Stomach smooth muscle (tissue), 2 donors: ENCODE measurements around the gene KHSRP.
A peak's percentile ranks its signal among the peaks of the same experiment; 100 is the strongest.
"Not testable (repeated sequence)": the region's sequence is repeated elsewhere in the genome, so short reads cannot be mapped to it uniquely, and the experiment has no call there.

Experiments used
- H3K27ac ChIP-seq: one replicate; pipeline ENCODE4 v1.7.0; 2013; ENCODE audit warnings: mild to moderate bottlenecking, low read length, inconsistent platforms
- H3K27me3 ChIP-seq, 2 donors: one replicate each; pipeline ENCODE4 v1.7.0; 2013; ENCODE audit warnings: low read length in 2 of 2; ENCODE audit not compliant: insufficient read depth in 2 of 2, control insufficient read depth in 1 of 2
- H3K36me3 ChIP-seq, 2 donors: one replicate each; pipeline ENCODE4 v1.7.0; 2013; ENCODE audit warnings: low read length in 2 of 2; ENCODE audit not compliant: control insufficient read depth in 2 of 2, insufficient read depth in 2 of 2
- H3K4me1 ChIP-seq: one replicate; pipeline ENCODE4 v1.7.0; 2013; ENCODE audit warnings: low read length; ENCODE audit not compliant: control insufficient read depth, insufficient read depth
- H3K4me3 ChIP-seq, 2 donors: one replicate each; pipeline ENCODE4 v1.7.0; 2013; ENCODE audit warnings: low read length in 2 of 2
- H3K9ac ChIP-seq, 2 donors: one replicate each; pipeline ENCODE4 v1.7.0; 2013; ENCODE audit warnings: low read length in 2 of 2, mild to moderate bottlenecking in 1 of 2
- H3K9me3 ChIP-seq, 2 donors: one replicate each; pipeline ENCODE4 v1.7.0; 2013; ENCODE audit warnings: low read length in 2 of 2; ENCODE audit not compliant: control insufficient read depth in 2 of 2
- donor health status: healthy.
- donor health status: Pancreatic carcinoma.

Gene KHSRP

DNA sequence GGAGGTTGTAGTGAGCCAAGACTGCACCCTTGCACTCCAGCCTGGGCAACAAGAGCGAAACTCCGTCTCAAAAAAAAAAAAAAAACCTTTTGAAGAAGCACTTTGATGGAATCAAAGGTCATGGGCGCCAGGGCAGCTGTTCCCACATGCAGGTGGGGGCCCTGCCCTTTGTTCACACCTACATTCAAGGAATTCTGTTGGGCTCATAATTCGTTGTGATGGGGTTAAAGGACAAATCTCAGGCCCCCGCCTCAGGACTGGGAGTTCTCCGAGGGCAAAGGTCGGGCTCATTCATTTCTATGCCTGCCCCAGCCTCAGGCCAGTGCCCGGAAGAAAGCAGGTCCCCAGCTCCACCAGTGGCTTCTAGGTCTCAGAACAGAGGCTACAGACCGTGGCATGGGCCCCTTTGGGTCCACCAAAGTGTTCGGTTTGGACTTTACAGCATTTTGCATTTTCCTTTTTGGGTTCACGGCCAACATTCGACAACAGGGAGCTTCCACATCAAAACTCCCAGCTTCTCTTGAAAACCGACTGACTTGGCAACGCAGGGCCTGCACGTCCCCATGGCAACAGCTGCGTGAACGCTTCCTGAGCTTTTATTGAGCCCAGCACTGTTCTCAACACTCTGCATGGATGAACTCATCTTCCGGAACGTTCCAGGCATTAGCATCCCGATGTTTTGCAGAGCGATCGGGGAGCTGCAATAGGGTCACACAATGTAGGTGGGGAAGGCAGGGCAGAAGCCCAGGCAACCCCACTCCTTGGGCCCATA is 21.6 kb downstream of the KHSRP start:
- Histone ChIP-seq H3K4me3 (no peak overlapping the region), H3K36me3 (no peaks in the 10 kb centered on the region), H3K27me3 (no peaks in the 10 kb centered on the region), H3K27ac (no peak overlapping the region), H3K9ac (no peak overlapping the region), H3K4me1 (no peaks in the 10 kb centered on the region), H3K9me3 (no peaks in the 10 kb centered on the region)

DNA sequence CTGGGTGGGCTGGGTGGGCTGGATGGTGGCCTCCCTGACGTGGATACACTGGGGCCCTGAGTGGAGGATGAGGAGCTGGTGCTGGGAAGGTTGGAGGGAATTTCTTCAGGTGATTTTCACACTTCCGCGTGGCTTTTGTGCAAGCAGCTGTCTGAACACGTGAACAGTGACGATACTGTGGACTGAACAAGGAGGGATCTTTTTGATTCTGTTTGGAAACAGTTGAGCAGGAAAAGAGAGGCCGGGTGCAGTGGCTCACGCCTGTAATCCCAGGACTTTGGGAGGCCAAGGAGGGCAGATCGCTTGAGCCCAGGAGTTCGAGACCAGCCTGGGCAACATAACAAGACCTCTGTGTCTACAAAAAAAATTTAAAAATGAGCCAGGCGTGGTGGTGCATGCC is 22.6 kb downstream of the KHSRP start:
- H3K27me3 ChIP-seq, result no peaks in the 10 kb centered on the region
- no peak overlapping the region for H3K9ac ChIP-seq
- H3K36me3 ChIP-seq, result no peaks in the 10 kb centered on the region
- H3K9me3 ChIP-seq, result no peaks in the 10 kb centered on the region
- H3K4me1 ChIP-seq, result no peaks in the 10 kb centered on the region
- no peak overlapping the region for H3K27ac ChIP-seq
- H3K4me3 ChIP-seq, result no peak overlapping the region

DNA sequence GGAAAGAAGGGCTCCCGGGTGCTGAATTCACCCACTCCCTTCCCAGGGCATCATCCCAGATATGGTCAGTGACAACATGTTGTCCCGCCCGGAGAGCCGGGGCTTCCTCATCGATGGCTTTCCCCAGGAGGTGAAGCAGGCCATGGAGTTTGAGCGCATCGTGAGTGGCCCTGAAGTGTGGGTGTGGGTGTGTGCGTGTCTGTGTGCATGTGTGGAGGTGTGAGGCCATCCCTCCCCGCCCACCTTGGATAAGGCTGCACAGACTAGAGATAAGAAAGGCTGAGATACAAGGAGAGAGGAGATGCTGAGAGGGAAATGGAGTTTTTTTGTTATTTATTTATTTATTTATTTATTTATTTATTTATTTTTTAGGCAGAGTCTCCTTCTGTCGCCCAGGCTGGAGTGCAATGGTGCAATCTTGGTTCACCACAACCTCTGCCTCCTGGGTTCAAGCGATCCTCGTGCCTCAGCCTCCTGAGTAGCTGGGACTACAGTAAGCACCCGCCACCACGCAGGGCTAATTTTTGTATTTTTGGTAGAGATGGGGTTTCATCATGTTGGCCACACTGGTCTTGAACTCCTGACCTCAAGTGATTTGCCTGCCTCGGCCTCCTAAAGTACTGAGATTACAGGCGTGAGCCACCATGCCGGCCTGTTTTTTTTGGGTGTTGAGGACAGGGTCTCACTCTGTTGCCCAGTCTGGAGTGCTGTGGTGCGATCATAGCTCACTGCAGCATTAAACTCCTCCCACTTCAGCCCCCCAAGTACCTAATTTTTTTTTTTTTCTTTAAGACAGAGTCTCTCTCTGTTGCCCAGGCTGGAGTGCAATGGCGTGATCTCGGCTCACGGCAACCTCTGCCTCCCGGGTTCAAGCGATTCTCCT is 24.3 kb downstream of the KHSRP start:
- H3K4me1 ChIP-seq, H3K27ac ChIP-seq, H3K27me3 ChIP-seq, H3K9ac ChIP-seq, H3K4me3 ChIP-seq, H3K9me3 ChIP-seq, H3K36me3 ChIP-seq: not testable (repeated sequence)

DNA sequence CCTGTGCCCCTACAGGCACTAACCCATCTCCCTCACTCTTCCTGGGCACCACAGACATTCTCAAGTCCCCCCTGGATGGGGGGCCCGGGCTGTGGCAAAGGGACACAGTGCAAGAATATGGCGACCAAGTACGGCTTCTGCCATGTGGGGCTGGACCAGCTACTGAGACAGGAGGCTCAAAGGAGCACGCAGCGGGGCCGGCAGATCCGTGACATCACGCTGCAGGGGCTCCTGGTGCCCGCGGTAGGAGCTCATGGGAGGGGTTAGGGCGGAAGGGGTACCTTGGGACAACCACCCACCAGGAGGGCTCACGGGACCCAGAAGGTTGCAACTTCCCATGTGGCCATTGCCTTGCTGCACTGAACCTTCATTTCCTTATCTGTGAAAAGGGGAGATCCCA is 28.3 kb downstream of the KHSRP start:
- peaks cover 19% of the 10 kb centered on the region for H3K4me1 ChIP-seq
- no peak overlapping the region for H3K9ac ChIP-seq
- H3K4me3 ChIP-seq, result no peak overlapping the region
- H3K36me3 ChIP-seq, result peaks cover 0 to 2% of the 10 kb centered on the region in 2 donors
- no peaks in the 10 kb centered on the region for H3K9me3 ChIP-seq
- no peaks in the 10 kb centered on the region for H3K27me3 ChIP-seq
- H3K27ac ChIP-seq, result no peak overlapping the region

DNA sequence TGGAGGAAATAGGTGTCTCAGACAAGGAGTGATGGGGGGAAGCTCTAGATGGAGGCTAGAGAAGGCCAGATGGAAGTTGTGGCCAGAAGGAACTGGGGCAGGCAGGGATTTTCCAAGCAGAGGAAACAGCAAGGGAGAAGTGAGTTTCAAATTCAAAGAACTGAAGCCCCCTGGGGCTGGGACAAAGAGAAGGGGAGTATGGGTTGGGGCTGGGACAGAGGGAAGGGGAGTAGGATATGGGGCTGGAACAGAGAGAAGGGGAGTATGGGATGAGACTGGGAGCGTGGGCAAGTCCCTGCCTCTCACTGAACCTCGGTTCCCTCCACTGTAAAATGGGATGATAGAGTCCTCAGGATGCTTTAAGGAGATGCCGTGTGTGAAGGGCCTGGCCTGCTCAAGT is 29.8 kb downstream of the KHSRP start:
- Histone ChIP-seq H3K36me3 (peaks cover 0 to 3% of the 10 kb centered on the region in 2 donors), H3K27me3 (no peaks in the 10 kb centered on the region), H3K27ac (no peak overlapping the region), H3K9ac (no peak overlapping the region), H3K4me3 (no peak overlapping the region), H3K9me3 (no peaks in the 10 kb centered on the region), H3K4me1 (peaks cover 19% of the 10 kb centered on the region)

DNA sequence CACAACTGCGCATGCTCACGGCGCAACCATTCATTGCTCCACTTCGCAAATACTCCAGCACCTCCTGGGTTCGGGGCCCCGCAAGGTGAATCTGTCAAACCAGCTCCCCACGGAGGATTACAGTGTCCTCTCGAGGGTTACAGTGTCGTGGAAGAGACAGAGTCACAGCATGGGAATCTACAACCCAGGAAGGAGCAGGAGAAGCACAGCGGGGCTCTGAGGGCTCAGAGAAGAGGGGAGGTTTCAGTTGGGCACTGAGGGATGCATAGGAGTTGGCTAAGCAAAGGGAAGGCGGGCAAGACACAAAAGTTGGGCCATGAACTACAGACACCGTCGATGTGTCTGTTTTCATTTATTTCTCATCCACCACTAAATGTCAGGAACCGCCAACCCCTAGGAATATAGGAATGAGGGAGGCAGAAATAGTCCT is 30.6 kb downstream of the KHSRP start:
- H3K27ac ChIP-seq, result peak overlapping the region; percentile 98
- peak overlapping the region; percentile 94 to 95 for H3K4me3 ChIP-seq
- peak overlapping the region; percentile 95 to 98 for H3K9ac ChIP-seq
- no peaks in the 10 kb centered on the region for H3K9me3 ChIP-seq
- H3K4me1 ChIP-seq, result peaks cover 19% of the 10 kb centered on the region
- no peaks in the 10 kb centered on the region for H3K27me3 ChIP-seq
- H3K36me3 ChIP-seq, result peaks cover 0 to 9% of the 10 kb centered on the region in 2 donors

DNA sequence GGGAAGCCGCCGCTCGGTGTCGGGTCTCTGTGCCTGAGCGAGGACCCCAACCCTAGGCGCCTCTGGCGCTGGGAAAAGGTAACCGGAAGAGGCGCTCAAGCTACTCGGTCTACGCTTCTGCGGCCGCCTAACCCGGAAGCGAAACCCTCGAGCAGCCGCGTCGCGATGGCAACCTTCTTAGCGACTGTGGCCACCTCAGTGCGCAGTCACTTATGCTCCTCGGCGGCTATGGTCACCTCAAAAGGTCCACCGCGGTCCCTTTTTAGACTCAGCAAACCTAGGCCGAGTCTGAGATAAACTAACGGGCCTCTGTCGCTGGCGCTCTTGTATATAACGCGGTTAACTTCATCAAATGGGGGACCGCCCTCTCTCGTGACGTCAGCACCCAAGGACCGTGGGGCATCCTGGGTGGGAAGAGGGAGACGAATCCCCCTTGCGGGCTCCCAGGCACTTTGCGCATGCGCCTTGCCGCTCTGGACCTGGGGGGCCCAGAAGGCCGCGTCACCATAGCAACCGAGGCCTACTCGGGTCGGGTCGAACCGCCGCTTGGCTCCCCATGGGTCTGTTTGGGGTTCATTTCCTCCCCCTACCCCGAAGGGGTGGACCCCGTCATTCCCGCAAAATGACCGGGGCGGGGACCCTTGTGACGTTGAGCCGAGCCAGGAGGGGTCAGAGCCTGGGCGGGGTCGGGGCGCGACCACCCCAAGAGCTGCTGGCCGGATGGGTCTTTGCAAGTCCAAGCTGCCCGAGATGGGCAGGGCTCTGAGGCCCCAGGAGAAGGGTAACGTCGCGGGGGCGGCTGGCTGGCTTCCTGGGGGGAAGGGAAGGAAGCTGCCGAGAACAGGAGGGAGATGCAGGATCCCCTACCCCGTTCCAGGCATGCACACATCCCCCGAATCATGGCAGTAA is 31.3 kb downstream of the KHSRP start, which contains the start of gene GTF2F1:
Gene GTF2F1, minus strand, starts transcription at position 91 of the 909 bp plus-strand sequence. CDS start 169 bp downstream, outside the sequence.
- no peaks in the 10 kb centered on the region for H3K9me3 ChIP-seq
- peak within 1 kb of the TSS; percentile 98 for H3K27ac ChIP-seq
- H3K27me3 ChIP-seq, result no peaks in the 10 kb centered on the region
- H3K4me3 ChIP-seq, result peak within 1 kb of the TSS; percentile 94 to 95
- H3K9ac ChIP-seq, result peak within 1 kb of the TSS; percentile 95 to 98
- H3K4me1 ChIP-seq, result peaks cover 19% of the 10 kb centered on the region
- H3K36me3 ChIP-seq, result peaks cover 6 to 14% of the 10 kb centered on the region in 2 donors

DNA sequence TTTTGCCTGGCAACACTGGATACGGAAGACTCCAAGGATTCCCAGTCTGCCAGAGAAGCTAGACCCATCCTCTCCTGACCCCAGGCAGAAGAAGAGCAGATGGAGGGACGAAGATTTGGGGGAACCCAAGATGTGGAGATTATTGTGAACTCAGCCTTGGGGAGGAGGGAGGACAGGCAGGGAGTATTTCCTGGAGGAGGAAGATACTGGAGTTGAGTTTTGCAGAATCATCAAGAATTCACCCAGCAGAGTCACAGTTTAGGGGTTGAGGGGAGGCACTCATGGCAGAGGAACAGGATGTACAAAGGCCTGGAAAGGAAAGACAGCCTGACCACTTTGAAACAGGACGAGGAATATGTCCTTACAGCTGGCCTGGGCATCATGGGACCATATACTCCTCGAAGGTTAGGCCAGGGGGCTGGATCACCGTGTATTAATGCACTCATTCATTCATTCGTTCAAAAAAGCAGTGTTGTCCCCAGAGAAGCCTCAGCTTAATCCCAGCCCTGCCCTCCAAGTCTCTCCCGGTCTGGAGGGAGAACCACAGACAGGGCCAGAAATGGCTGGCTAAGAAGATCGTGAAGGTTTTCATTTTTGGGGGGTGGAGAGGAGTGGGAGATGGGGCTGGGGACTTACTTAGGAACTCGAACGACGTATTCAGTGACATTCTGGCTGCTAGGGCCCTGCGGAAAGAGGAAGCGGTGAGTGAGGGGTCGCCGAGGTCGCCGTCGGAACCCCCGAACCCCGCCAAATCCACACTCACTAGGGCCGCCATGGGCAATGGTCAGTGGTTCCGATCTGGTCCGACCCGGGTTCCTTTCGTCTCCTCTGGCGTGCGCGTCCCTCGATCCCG is 32.2 kb downstream of the KHSRP start:
- Histone ChIP-seq H3K27ac (peak overlapping the region; percentile 98), H3K4me3 (peak overlapping the region; percentile 94 to 95), H3K4me1 (peaks cover 19% of the 10 kb centered on the region), H3K9me3 (no peaks in the 10 kb centered on the region), H3K27me3 (no peaks in the 10 kb centered on the region), H3K36me3 (peaks cover 9 to 19% of the 10 kb centered on the region in 2 donors), H3K9ac (peak overlapping the region; percentile 95 to 98)

DNA sequence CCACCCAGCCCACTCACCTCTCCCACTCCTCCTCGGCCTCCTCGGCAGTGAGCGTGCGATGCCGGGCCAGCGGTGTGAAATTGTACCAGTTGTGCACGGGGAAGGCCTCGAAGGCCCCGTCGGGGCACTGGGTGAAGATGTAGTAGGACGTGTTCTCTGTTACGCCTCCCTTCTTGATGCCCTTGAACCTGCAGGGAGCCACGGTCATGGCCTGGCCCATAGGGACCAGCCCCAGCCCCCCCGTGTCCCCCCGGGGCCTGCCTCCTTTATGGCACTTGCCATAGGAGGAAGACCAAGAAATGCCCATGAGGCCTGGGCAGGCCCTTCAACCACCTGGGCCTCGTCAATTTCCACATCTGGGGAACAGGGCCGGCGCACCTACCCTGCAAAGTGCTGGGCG is 37.2 kb downstream of the KHSRP start:
- peaks cover 26 to 40% of the 10 kb centered on the region in 2 donors for H3K36me3 ChIP-seq
- no peak overlapping the region for H3K4me3 ChIP-seq
- no peak overlapping the region for H3K27ac ChIP-seq

More for the DNA sequence above, 37.2 kb downstream of the KHSRP start:
- Histone ChIP-seq H3K9ac (no peak overlapping the region), H3K4me1 (peaks cover 8% of the 10 kb centered on the region), H3K9me3 (no peaks in the 10 kb centered on the region), H3K27me3 (no peaks in the 10 kb centered on the region)
